B cell (primary cell): Measurements from ENCODE around the gene RTTN. TPM values are rescaled to one million over a fixed set of nuclear protein-coding genes. Genes with fewer than 3 reads are reported as not detected.

Experiments
- ATAC-seq: fragments of 200-7000 bp; cut with Tn5 transposase; one replicate; pipeline ENCODE4 v1.10.0; 2021; ENCODE audit warnings: low read depth, mild to moderate bottlenecking, moderate number of reproducible peaks, moderate library complexity
- CTCF ChIA-PET: fragments of 350-600 bp; sonication (Branson Sonifier 250); formaldehyde crosslinking; loops from one replicate; lab custom pipeline; 2021; ENCODE audit warnings: antibody characterized with exemption, inconsistent platforms; lab: Charles Lee
- POLR2A ChIA-PET: fragments of 350-600 bp; sonication (Branson Sonifier 250); formaldehyde crosslinking; loops from one replicate; lab custom pipeline; 2021; ENCODE audit warnings: antibody characterized with exemption; lab: Charles Lee
- DNase-seq: peaks from one replicate; pipeline ENCODE4 v3.0.0; 2013
- H2AFZ ChIP-seq: 2 replicates; pipeline ENCODE4 v1.6.1; 2012; ENCODE audit warnings: mild to moderate bottlenecking, low read depth, low read length; ENCODE audit not compliant: insufficient read depth, poor library complexity, severe bottlenecking
- H3K27ac ChIP-seq, 2 donors: 1 replicate in 1 of 2; 2 replicates in 1 of 2; pipeline ENCODE4 v1.5.1; 2012 to 2013; ENCODE audit warnings: low read length in 2 of 2, mild to moderate bottlenecking in 2 of 2, moderate library complexity in 1 of 2
- H3K27me3 ChIP-seq, 4 experiments: fragments of 200-600 bp in 1 of 4; sonication (generic) in 1 of 4; replicated peaks in 1 of 4; 1 replicate in 2 of 4; 2 replicates in 2 of 4; pipeline versions ENCODE4 v1.6.1 to v1.7.0; 2013 to 2016; ENCODE audit warnings: low read length in 3 of 4, mild to moderate bottlenecking in 2 of 4, mixed read lengths in 1 of 4, moderate library complexity in 1 of 4; ENCODE audit not compliant: insufficient read depth in 4 of 4, control insufficient read depth in 3 of 4; ENCODE audit errors: control extremely low read depth in 1 of 4
- H3K36me3 ChIP-seq, 2 experiments: replicated peaks in 1 of 2; 1 replicate in 1 of 2; 2 replicates in 1 of 2; pipeline versions ENCODE4 v1.6.1 to v1.7.1; 2013; ENCODE audit warnings: low read length in 1 of 2; ENCODE audit not compliant: insufficient read depth in 2 of 2, control insufficient read depth in 1 of 2; ENCODE audit errors: control extremely low read depth in 1 of 2, extremely low read depth in 1 of 2
- H3K4me1 ChIP-seq, 2 donors: fragments of 200-600 bp in 1 of 2; sonication (generic) in 1 of 2; 1 replicate in 1 of 2; 2 replicates in 1 of 2; pipeline versions ENCODE4 v1.5.1 to v1.6.1; 2013 to 2017; ENCODE audit warnings: low read length in 2 of 2; ENCODE audit not compliant: control insufficient read depth in 2 of 2, insufficient read depth in 2 of 2
- H3K4me2 ChIP-seq: replicated peaks from 2 replicates; pipeline ENCODE3; 2012; ENCODE audit warnings: mild to moderate bottlenecking, low read depth, low read length; ENCODE audit not compliant: poor library complexity, severe bottlenecking
- H3K4me3 ChIP-seq, 5 experiments: fragments of 200-600 bp in 1 of 5; sonication (generic) in 1 of 5; 1 replicate in 3 of 5; 2 replicates in 2 of 5; pipeline versions ENCODE4 v1.5.1 to v1.7.0; 2011 to 2016; ENCODE audit warnings: low read length in 4 of 5, mild to moderate bottlenecking in 4 of 5, low read depth in 2 of 5, control low read depth in 1 of 5, moderate library complexity in 1 of 5; ENCODE audit not compliant: insufficient read depth in 1 of 5; ENCODE audit errors: control extremely low read depth in 1 of 5, extremely low read depth in 1 of 5
- H3K79me2 ChIP-seq: fragments of 200-600 bp; sonication (generic); one replicate; pipeline ENCODE4 v1.6.0; 2016; ENCODE audit warnings: low read length; ENCODE audit not compliant: control insufficient read depth, insufficient read depth
- H3K9ac ChIP-seq: fragments of 200-600 bp; sonication (generic); 2 replicates; pipeline ENCODE4 v1.6.1; 2017; ENCODE audit warnings: mild to moderate bottlenecking, low read length, moderate library complexity
- H3K9me3 ChIP-seq, 3 donors: one replicate each; pipeline versions ENCODE4 v1.6.1 to v1.7.1; 2013; ENCODE audit warnings: low read length in 2 of 3; ENCODE audit not compliant: control insufficient read depth in 2 of 3, insufficient read depth in 1 of 3; ENCODE audit errors: control extremely low read depth in 1 of 3
- H4K20me1 ChIP-seq: 2 replicates; pipeline ENCODE4 v1.6.0; 2012; ENCODE audit warnings: mild to moderate bottlenecking, low read length; ENCODE audit not compliant: insufficient read depth, control insufficient read depth, poor library complexity, severe bottlenecking
- H3K27ac Mint-ChIP-seq: one replicate; pipeline ENCODE4 v1.8.0; 2021; ENCODE audit warnings: mixed read lengths
- H3K27me3 Mint-ChIP-seq: one replicate; pipeline ENCODE4 v1.8.0; 2021; ENCODE audit warnings: mixed read lengths
- H3K4me1 Mint-ChIP-seq: one replicate; pipeline ENCODE4 v1.8.0; 2021; ENCODE audit warnings: mixed read lengths
- H3K4me3 Mint-ChIP-seq: one replicate; pipeline ENCODE4 v1.8.0; 2021; ENCODE audit warnings: mixed read lengths
- H3K9me3 Mint-ChIP-seq: one replicate; pipeline ENCODE4 v1.8.0; 2022; ENCODE audit warnings: mixed read lengths; ENCODE audit not compliant: insufficient read depth
- EZH2 ChIP-seq: IDR thresholded peaks from 2 replicates; pipeline ENCODE4 v1.6.1; 2012; ENCODE audit warnings: borderline replicate concordance, low read depth, mild to moderate bottlenecking, moderate library complexity, low read length; ENCODE audit not compliant: insufficient read depth, poor library complexity, severe bottlenecking
- WGBS: methylation state at CpG from one replicate; pipeline ENCODE4 v1.1.5; 2013; ENCODE audit warnings: missing lambda C conversion rate; ENCODE audit not compliant: insufficient coverage; 5-methylcytosine and 5-hydroxymethylcytosine counted together
- intact Hi-C: fragments of 100-400 bp; cut with micrococcal nuclease; formaldehyde crosslinking; loops from one replicate; pipeline ENCODE4 v1.10.0; 2022
- polyA plus RNA-seq: library from polyadenylated mRNA; depleted of rRNA; stranded (reverse); fragments of >200 nt; gene quantifications from 2 replicates; pipeline ENCODE4 v1.2.3, GENCODE V29; 2012
- total RNA-seq, 2 donors: library from RNA; stranded (reverse); fragments of 120-200 nt in 1 of 2; gene quantifications; 1 replicate in 1 of 2; 2 replicates in 1 of 2; pipeline versions ENCODE4 v1.2.3 to v1.2.4, GENCODE V29; 2013 to 2022
- TF ChIP-seq, protein P1 (sequence below): fragments of 200-600 bp; IDR thresholded peaks from one replicate; pipeline ENCODE4 v1.8.0; 2022; ENCODE audit warnings: antibody characterized with exemption, mild to moderate bottlenecking

The RTTN gene
- total and polyA plus RNA-seq, 2 donors (not counting 1 experiment from before 2014, with no cell fraction given): 10.0 to 41.2 TPM

- H3K27ac Mint-ChIP-seq: no peak overlapping the region
- no peaks in the 10 kb centered on the region for H3K27me3 ChIP-seq
- TF ChIP-seq EZH2: no peak
- TF ChIP-seq, protein P1, sequence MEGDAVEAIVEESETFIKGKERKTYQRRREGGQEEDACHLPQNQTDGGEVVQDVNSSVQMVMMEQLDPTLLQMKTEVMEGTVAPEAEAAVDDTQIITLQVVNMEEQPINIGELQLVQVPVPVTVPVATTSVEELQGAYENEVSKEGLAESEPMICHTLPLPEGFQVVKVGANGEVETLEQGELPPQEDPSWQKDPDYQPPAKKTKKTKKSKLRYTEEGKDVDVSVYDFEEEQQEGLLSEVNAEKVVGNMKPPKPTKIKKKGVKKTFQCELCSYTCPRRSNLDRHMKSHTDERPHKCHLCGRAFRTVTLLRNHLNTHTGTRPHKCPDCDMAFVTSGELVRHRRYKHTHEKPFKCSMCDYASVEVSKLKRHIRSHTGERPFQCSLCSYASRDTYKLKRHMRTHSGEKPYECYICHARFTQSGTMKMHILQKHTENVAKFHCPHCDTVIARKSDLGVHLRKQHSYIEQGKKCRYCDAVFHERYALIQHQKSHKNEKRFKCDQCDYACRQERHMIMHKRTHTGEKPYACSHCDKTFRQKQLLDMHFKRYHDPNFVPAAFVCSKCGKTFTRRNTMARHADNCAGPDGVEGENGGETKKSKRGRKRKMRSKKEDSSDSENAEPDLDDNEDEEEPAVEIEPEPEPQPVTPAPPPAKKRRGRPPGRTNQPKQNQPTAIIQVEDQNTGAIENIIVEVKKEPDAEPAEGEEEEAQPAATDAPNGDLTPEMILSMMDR: no peak
- no peaks in the 10 kb centered on the region for H3K9me3 Mint-ChIP-seq
- CTCF ChIA-PET: no interaction called here
- H3K4me3 ChIP-seq: no peak overlapping the region
- DNase-seq (no peak), ATAC-seq (no peak)
- H3K79me2 ChIP-seq: no peaks in the 10 kb centered on the region
- H2AFZ ChIP-seq: no peak overlapping the region
- intact Hi-C loops: no loop called here
- peaks cover 11% of the 10 kb centered on the region for H3K4me1 Mint-ChIP-seq
- POLR2A ChIA-PET: no interaction called here
- H3K4me3 Mint-ChIP-seq: no peak overlapping the region
- no peak overlapping the region for H3K4me2 ChIP-seq
- no peaks in the 10 kb centered on the region for H3K9me3 ChIP-seq
- no peaks in the 10 kb centered on the region for H3K27me3 Mint-ChIP-seq
- H3K36me3 ChIP-seq: peaks cover 1 to 30% of the 10 kb centered on the region in 2 experiments
- H3K4me1 ChIP-seq: no peaks in the 10 kb centered on the region
- no peak overlapping the region for H3K9ac ChIP-seq
- H4K20me1 ChIP-seq: no peaks in the 10 kb centered on the region
- no peak overlapping the region for H3K27ac ChIP-seq
- WGBS: 83% methylated on average over 1 of the region's 3 CpGs
Observed at GRCh38 chr18:70028084-70028483, 177.4 kb downstream of the RTTN start.

- Mint-ChIP-seq H3K4me1 (peaks cover 11% of the 10 kb centered on the region), H3K4me3 (no peak overlapping the region), H3K27ac (no peak overlapping the region), H3K27me3 (no peaks in the 10 kb centered on the region), H3K9me3 (no peaks in the 10 kb centered on the region)
- no peak overlapping the region for H2AFZ ChIP-seq
- peaks cover 1 to 45% of the 10 kb centered on the region in 2 experiments for H3K36me3 ChIP-seq
- H3K27me3 ChIP-seq: no peaks in the 10 kb centered on the region
- H3K4me2 ChIP-seq: no peak overlapping the region
- WGBS: 95% methylated on average over 5 of the region's 5 CpGs
- H3K4me1 ChIP-seq: no peaks in the 10 kb centered on the region
- no peak overlapping the region for H3K4me3 ChIP-seq
- TF ChIP-seq, protein P1: no peak
- TF ChIP-seq EZH2: no peak
- no peak overlapping the region for H3K9ac ChIP-seq
- H3K9me3 ChIP-seq: no peaks in the 10 kb centered on the region
- DNase-seq: no peak
- H4K20me1 ChIP-seq: no peaks in the 10 kb centered on the region
- no peak for ATAC-seq
- ChIA-PET CTCF (no interaction called here), POLR2A (no interaction called here)
- H3K27ac ChIP-seq: no peak overlapping the region
- H3K79me2 ChIP-seq: no peaks in the 10 kb centered on the region
- intact Hi-C loops: no loop called here
Observed at GRCh38 chr18:70025580-70025979, 179.9 kb downstream of the RTTN start.
